Fibroblast of lung (primary cell): ENCODE data around the gene SFMBT2. TPM values are rescaled to one million over a fixed set of nuclear protein-coding genes. Genes with fewer than 3 reads are reported as not detected.

ENCODE experiments used
- DNase-seq, 2 donors: peaks; one replicate each; pipeline versions ENCODE4 v3.0.0 to v3.0.0-alpha.2; 2010; ENCODE audit warnings: low read depth in 2 of 2
- H2AFZ ChIP-seq: 2 replicates; pipeline ENCODE4 v1.5.1; 2012; ENCODE audit warnings: low read length, control low read depth, inconsistent platforms
- H3K27ac ChIP-seq: 2 replicates; pipeline ENCODE4 v1.5.1; 2011; ENCODE audit warnings: low read length, control low read depth; ENCODE audit not compliant: insufficient read depth
- H3K27me3 ChIP-seq: 2 replicates; pipeline ENCODE4 v1.5.1; 2011; ENCODE audit warnings: mild to moderate bottlenecking, low read length; ENCODE audit not compliant: control insufficient read depth, insufficient read depth
- H3K36me3 ChIP-seq: 2 replicates; pipeline ENCODE4 v1.5.1; 2011; ENCODE audit warnings: low read length; ENCODE audit not compliant: control insufficient read depth, insufficient read depth
- H3K4me1 ChIP-seq: 2 replicates; pipeline ENCODE4 v1.5.1; 2011; ENCODE audit warnings: low read length; ENCODE audit not compliant: control insufficient read depth, insufficient read depth; ENCODE audit errors: extremely low read depth
- H3K4me2 ChIP-seq: 2 replicates; pipeline ENCODE4 v1.5.1; 2011; ENCODE audit warnings: low read length, control low read depth; ENCODE audit not compliant: insufficient read depth; ENCODE audit errors: extremely low read depth
- H3K4me3 ChIP-seq, 4 experiments: fragments of 200-600 bp in 1 of 4; sonication (generic) in 1 of 4; replicated peaks in 1 of 4; 2 replicates each; pipeline ENCODE4 v1.5.1; 2011 to 2016; ENCODE audit warnings: low read length in 4 of 4, low read depth in 3 of 4, mild to moderate bottlenecking in 3 of 4, control low read depth in 2 of 4, inconsistent platforms in 1 of 4, mixed read lengths in 1 of 4; ENCODE audit not compliant: insufficient read depth in 1 of 4; ENCODE audit errors: control extremely low read depth in 1 of 4
- H3K79me2 ChIP-seq: 2 replicates; pipeline ENCODE4 v1.5.1; 2012; ENCODE audit warnings: mild to moderate bottlenecking, low read length, inconsistent platforms; ENCODE audit not compliant: control insufficient read depth, insufficient read depth
- H3K9ac ChIP-seq: 2 replicates; pipeline ENCODE4 v1.5.1; 2011; ENCODE audit warnings: mild to moderate bottlenecking, low read length, control low read depth; ENCODE audit not compliant: insufficient read depth
- H3K9me3 ChIP-seq: 2 replicates; pipeline ENCODE4 v1.5.1; 2012; ENCODE audit warnings: low read depth, low read length; ENCODE audit not compliant: control insufficient read depth, insufficient read depth
- H4K20me1 ChIP-seq: 2 replicates; pipeline ENCODE4 v1.5.1; 2011; ENCODE audit warnings: low read length; ENCODE audit not compliant: control insufficient read depth, insufficient read depth; ENCODE audit errors: extremely low read depth
- CTCF ChIP-seq, 2 donors: IDR thresholded peaks in 1 of 2; conservative IDR thresholded peaks in 1 of 2; 1 replicate in 1 of 2; 2 replicates in 1 of 2; pipeline ENCODE4 v1.5.1; 2011 to 2012; ENCODE audit warnings: low read length in 2 of 2, control low read depth in 1 of 2, inconsistent platforms in 1 of 2, low read depth in 1 of 2, mild to moderate bottlenecking in 1 of 2
- EZH2 ChIP-seq: IDR thresholded peaks from 2 replicates; pipeline ENCODE4 v1.5.1; 2012; ENCODE audit warnings: low read length, control low read depth, mild to moderate bottlenecking; ENCODE audit errors: missing control alignments
- polyA plus RNA-seq, 2 donors: library from polyadenylated mRNA; depleted of rRNA in 1 of 2; stranded (reverse) in 1 of 2; unstranded in 1 of 2; fragments of >200 nt; gene quantifications; 2 replicates each; pipeline ENCODE4 v1.2.1, GENCODE V29; 2011 to 2012; ENCODE audit warnings: missing spikeins in 1 of 2
- total RNA-seq: library from RNA; depleted of rRNA; stranded (reverse); fragments of >200 nt; gene quantifications from 2 replicates; pipeline ENCODE4 v1.2.1, GENCODE V29; 2014

Gene SFMBT2
- total and polyA plus RNA-seq, 2 donors (not counting 1 experiment from before 2014, with no cell fraction given) = 0.52 to 2.5 TPM

DNA sequence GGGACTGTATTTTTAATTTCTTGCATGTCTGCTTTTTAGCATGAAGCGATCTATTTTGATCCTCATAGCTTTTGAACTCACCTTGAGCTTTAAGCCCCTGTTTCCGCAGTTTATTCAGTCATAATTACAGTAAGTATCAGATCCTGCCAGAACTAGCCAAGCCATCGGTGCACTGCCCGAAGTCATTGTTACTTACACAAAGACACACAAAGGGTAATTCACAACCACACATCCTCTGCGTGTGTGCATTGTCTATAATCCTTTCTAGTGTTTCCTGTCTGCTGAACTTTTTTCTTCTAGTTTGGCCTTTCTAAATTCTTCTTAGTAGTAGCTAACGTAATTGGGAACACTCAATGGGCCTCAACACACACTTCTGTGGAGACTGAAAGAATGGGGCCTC, 133.0 kb downstream of the SFMBT2 start:
- H4K20me1 ChIP-seq = no peaks in the 10 kb centered on the region
- TF ChIP-seq EZH2 = no peak
- no peak for TF ChIP-seq CTCF (conservative IDR thresholded peaks at IDR 0.05 in 1 of 2, IDR thresholded peaks at IDR 0.05 in 1 of 2; ENCODE audit: low read depth in 1 of 2, low read length in 2 of 2)
- H3K79me2 ChIP-seq = no peaks in the 10 kb centered on the region
- no peak overlapping the region for H3K4me2 ChIP-seq
- H3K4me1 ChIP-seq = no peaks in the 10 kb centered on the region
- no peak overlapping the region for H2AFZ ChIP-seq
- no peak overlapping the region for H3K9ac ChIP-seq
- no peaks in the 10 kb centered on the region for H3K36me3 ChIP-seq
- H3K27ac ChIP-seq = no peak overlapping the region
- no peaks in the 10 kb centered on the region for H3K27me3 ChIP-seq
- no peak for DNase-seq
- H3K4me3 ChIP-seq = no peak overlapping the region
- no peaks in the 10 kb centered on the region for H3K9me3 ChIP-seq

DNA sequence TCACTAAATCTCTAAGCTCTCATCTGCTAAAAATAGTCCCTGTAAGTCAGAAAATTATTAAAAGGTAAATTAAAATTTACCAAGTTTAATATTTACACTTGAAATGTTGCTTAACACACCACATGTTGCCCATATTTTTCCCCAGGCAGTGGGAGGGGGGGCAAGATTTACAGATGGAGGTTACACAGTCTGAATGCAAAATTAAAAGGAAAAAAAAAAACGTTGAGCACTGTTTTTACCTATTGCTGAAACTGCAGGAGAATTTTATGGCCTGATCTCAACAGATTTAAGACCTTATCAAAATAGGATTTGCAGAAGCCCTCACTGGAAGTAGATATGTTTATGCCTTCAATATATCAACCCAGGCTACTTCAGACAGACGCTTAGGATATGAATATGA, 133.4 kb downstream of the SFMBT2 start:
- H3K79me2 ChIP-seq = no peaks in the 10 kb centered on the region
- no peaks in the 10 kb centered on the region for H3K9me3 ChIP-seq
- DNase-seq = no peak
- no peaks in the 10 kb centered on the region for H3K4me1 ChIP-seq
- H3K4me2 ChIP-seq = no peak overlapping the region
- H3K36me3 ChIP-seq = no peaks in the 10 kb centered on the region
- no peak overlapping the region for H3K27ac ChIP-seq
- no peak overlapping the region for H3K4me3 ChIP-seq
- TF ChIP-seq CTCF (conservative IDR thresholded peaks at IDR 0.05 in 1 of 2, IDR thresholded peaks at IDR 0.05 in 1 of 2; ENCODE audit: low read depth in 1 of 2, low read length in 2 of 2) (no peak), EZH2 (no peak)
- no peaks in the 10 kb centered on the region for H4K20me1 ChIP-seq
- no peaks in the 10 kb centered on the region for H3K27me3 ChIP-seq
- no peak overlapping the region for H2AFZ ChIP-seq
- no peak overlapping the region for H3K9ac ChIP-seq

DNA sequence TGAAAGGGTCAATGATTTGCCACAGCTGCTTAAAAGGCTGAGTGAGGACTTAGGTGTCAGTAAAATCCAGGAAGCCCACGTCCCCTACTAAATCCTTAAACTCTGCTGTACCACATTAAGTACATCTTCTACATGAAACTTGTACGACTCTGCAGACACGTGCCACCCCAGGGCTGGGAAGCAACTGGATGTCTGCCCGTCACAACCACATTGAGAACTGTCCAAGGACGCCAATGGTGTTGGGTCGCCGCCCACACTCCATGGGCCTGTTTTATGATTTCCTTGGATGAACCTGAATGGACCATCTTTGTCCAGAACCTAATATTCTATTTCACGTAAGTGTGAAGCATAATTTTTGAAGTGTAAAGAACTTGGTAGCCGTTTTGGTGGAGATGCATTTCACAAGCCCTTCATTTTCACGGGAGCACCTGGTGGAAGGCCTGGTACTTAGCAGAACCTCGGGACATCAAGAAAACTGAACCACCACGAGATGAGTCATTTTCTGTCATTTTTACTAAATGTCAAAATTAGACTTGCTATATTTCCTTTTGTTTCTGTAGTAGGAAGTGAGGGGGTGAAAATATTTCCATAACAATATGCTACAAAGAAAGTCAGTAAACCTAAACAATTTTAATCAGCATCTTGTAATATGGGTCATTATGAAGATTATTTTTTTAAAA, 134.9 kb downstream of the SFMBT2 start:
- TF ChIP-seq EZH2 (no peak), CTCF (conservative IDR thresholded peaks at IDR 0.05 in 1 of 2, IDR thresholded peaks at IDR 0.05 in 1 of 2; ENCODE audit: low read depth in 1 of 2, low read length in 2 of 2) (no peak)
- H3K9ac ChIP-seq = no peak overlapping the region
- H2AFZ ChIP-seq = no peak overlapping the region

More for the DNA sequence above, 134.9 kb downstream of the SFMBT2 start:
- Histone ChIP-seq H4K20me1 (no peaks in the 10 kb centered on the region), H3K79me2 (no peaks in the 10 kb centered on the region), H3K4me1 (no peaks in the 10 kb centered on the region), H3K27me3 (no peaks in the 10 kb centered on the region), H3K27ac (no peak overlapping the region), H3K4me2 (no peak overlapping the region), H3K4me3 (no peak overlapping the region), H3K36me3 (no peaks in the 10 kb centered on the region), H3K9me3 (no peaks in the 10 kb centered on the region)
- DNase-seq = no peak
